ENCODE results near the gene AK9. TPM values are rescaled to one million over a fixed set of nuclear protein-coding genes. Genes with fewer than 3 reads are reported as not detected.

The AK9 gene
- total and polyA plus RNA-seq, 10 of the 15 experiments (the other 5 are each of a cell fraction or from before 2014, with no cell fraction given): 2.1 to 7.4 (median 4.2) TPM

- ATAC-seq: no peak
- no peak for FAIRE-seq
- H3K4me2 ChIP-seq (ENCODE audit: control insufficient read depth, insufficient read depth): no peak overlapping the region
- ChIA-PET SMC1A (ENCODE audit: uncharacterized antibody, unreplicated experiment) (no interaction called here), RAD21 (ENCODE audit: unreplicated experiment) (no interaction called here), CTCF (interaction anchor here (1.0 to 2.2 kb wide), 3 partner anchors 19 to 299 kb away, joined by 3 to 7 read pairs (median 4); no protein-coding TSS in a partner anchor), POLR2A (no interaction called here)
- 47% methylated on average over 7 of the region's 7 CpGs for WGBS (ENCODE audit: insufficient coverage, insufficient replicate concordance, low lambda C conversion rate, missing lambda C conversion rate)
- H3K27me3 ChIP-seq (replicated peaks in 1 of 2; ENCODE audit: control insufficient read depth in 2 of 2, insufficient read depth in 2 of 2, low read length in 1 of 2): no peaks in the 10 kb centered on the region
- TF ChIP-seq SPI1 (IDR thresholded peaks at IDR 0.05; ENCODE audit: borderline replicate concordance, insufficient read depth, low read depth, low read length) (peak; percentile 27; the same call in 1 of the 2 replicates), NRF1 (conservative IDR thresholded peaks at IDR 0.05; ENCODE audit: low read depth, low read length) (no peak)
- peaks cover 0 to 4% of the 10 kb centered on the region in 2 experiments; a peak in 1 of 4 replicates for H3K36me3 ChIP-seq (ENCODE audit: control insufficient read depth in 2 of 2, insufficient read depth in 2 of 2, low read length in 1 of 2)
- BruUV-seq (replicated peaks): no TSS peak
- H3K4me1 ChIP-seq (ENCODE audit: control insufficient read depth, insufficient read depth, low read length): no peaks in the 10 kb centered on the region
- no peak overlapping the region for H3K9ac ChIP-seq (ENCODE audit: control insufficient read depth, insufficient read depth, low read length)
- no peak overlapping the region for H3K4me3 ChIP-seq
- in situ Hi-C loops (cut with MboI) (no loop called here), intact Hi-C loops (cut with micrococcal nuclease; ENCODE audit: unreplicated experiment) (no loop called here)
- no peak overlapping the region for H2AFZ ChIP-seq (ENCODE audit: control insufficient read depth, low read depth, low read length)
- no peaks in the 10 kb centered on the region for H3K79me2 ChIP-seq (ENCODE audit: control insufficient read depth, insufficient read depth, low read length)
- no peak overlapping the region for H3K27ac ChIP-seq (ENCODE audit: control insufficient read depth, insufficient read depth)
- H4K20me1 ChIP-seq (ENCODE audit: control insufficient read depth, insufficient read depth): no peaks in the 10 kb centered on the region
- DNase-seq (ENCODE audit: low read depth, low spot score): no peak
- no peaks in the 10 kb centered on the region for H3K9me3 ChIP-seq (replicated peaks; ENCODE audit: control insufficient read depth, insufficient read depth, low read length)
Measured at GRCh38 chr6:109740787-109741186, 49.8 kb upstream of the AK9 start.

GRCh38 chr6:109739686-109740085 lies 48.7 kb upstream of the AK9 start:
- 86% methylated on average over 3 of the region's 3 CpGs for WGBS (ENCODE audit: insufficient coverage, insufficient replicate concordance, low lambda C conversion rate, missing lambda C conversion rate)
- H3K36me3 ChIP-seq (ENCODE audit: control insufficient read depth in 2 of 2, insufficient read depth in 2 of 2, low read length in 1 of 2): peaks cover 0 to 4% of the 10 kb centered on the region in 2 experiments; a peak in 1 of 4 replicates
- no peak overlapping the region for H2AFZ ChIP-seq (ENCODE audit: control insufficient read depth, low read depth, low read length)
- ATAC-seq (no peak), DNase-seq (ENCODE audit: low read depth, low spot score) (no peak), FAIRE-seq (no peak)
- H3K4me2 ChIP-seq (ENCODE audit: control insufficient read depth, insufficient read depth): no peak overlapping the region
- no TSS peak for BruUV-seq (replicated peaks)
- no peaks in the 10 kb centered on the region for H3K4me1 ChIP-seq (ENCODE audit: control insufficient read depth, insufficient read depth, low read length)
- ChIA-PET SMC1A (ENCODE audit: uncharacterized antibody, unreplicated experiment) (no interaction called here), CTCF (interaction anchor here (0.5 to 2.2 kb wide), 4 partner anchors 18 to 652 kb away, joined by 3 to 7 read pairs (median 5); no protein-coding TSS in a partner anchor), RAD21 (ENCODE audit: unreplicated experiment) (no interaction called here), POLR2A (no interaction called here)
- no peaks in the 10 kb centered on the region for H3K9me3 ChIP-seq (replicated peaks; ENCODE audit: control insufficient read depth, insufficient read depth, low read length)
- no peak overlapping the region for H3K27ac ChIP-seq (ENCODE audit: control insufficient read depth, insufficient read depth)
- H3K9ac ChIP-seq (ENCODE audit: control insufficient read depth, insufficient read depth, low read length): no peak overlapping the region
- H4K20me1 ChIP-seq (ENCODE audit: control insufficient read depth, insufficient read depth): no peaks in the 10 kb centered on the region
- intact Hi-C loops (cut with micrococcal nuclease; ENCODE audit: unreplicated experiment) (no loop called here), in situ Hi-C loops (cut with MboI) (no loop called here)
- H3K79me2 ChIP-seq (ENCODE audit: control insufficient read depth, insufficient read depth, low read length): no peaks in the 10 kb centered on the region
- no peak overlapping the region for H3K4me3 ChIP-seq
- no peaks in the 10 kb centered on the region for H3K27me3 ChIP-seq (replicated peaks in 1 of 2; ENCODE audit: control insufficient read depth in 2 of 2, insufficient read depth in 2 of 2, low read length in 1 of 2)
- TF ChIP-seq HDAC6 (IDR thresholded peaks at IDR 0.05; ENCODE audit: unreplicated experiment) (no peak), CHD2 (IDR thresholded peaks at IDR 0.05; ENCODE audit: borderline replicate concordance, low read depth, low read length) (no peak), RFX5 (IDR thresholded peaks at IDR 0.05; ENCODE audit: low read depth, low read length) (no peak)

All from GM12878 (cell line).